ENCODE data around the gene MRAS. TPM values are rescaled to one million over a fixed set of nuclear protein-coding genes. Genes with fewer than 3 reads are reported as not detected.

MRAS gene
- 25.0 and 28.1 TPM in 2 replicates for polyA plus RNA-seq (2012; rRNA removed)
- polyA plus RNA-seq (2012; cell fraction: cytosol; rRNA removed) = 26.8 and 28.4 TPM in 2 replicates
- 25.7 and 27.4 TPM in 2 replicates for polyA plus RNA-seq (2012; cell fraction: nucleus; rRNA removed)

DNA sequence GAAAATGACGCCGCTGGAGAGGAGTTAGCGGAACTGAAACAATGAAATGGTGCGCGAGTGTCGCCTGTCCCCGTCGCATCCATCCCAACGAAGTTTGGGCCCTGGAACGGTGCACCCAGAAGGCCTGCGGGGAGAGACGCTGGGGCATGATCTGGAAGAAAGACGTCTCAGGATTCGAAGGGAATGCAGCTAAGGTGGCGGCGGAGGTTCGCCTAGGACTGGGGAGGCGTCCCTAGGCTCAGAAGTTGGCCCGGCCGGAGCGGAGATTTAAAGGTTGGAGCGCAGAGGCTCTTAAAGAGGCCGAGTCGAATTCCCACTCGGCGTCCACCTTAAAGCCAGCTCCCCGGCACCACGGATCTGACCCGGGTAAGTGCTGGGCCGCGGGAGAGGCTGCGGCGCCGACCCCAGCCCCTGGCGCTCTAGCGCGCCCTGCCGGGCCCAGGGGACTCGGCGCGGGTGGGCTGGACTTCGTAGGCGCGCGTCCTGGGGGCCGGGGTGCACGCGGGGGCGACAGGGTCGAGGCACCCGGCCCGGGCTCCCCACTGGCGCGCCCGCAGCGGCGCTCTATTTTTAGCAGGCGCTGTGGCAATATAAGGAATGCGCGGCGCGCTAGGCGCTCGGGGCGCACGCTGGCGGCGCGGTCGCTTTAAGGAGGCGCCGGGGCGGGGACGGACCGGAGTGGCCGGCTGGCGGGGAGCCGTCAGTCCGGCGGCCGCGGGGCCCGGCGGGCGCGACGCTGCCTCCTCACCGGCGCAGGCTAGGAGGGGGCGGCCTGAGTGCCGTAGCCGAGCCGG, at the start of gene MRAS:
MRAS (plus strand) TSS at position 620 of the 794 bp plus-strand sequence. CDS start 24,305 bp downstream, outside the sequence.
- H3K79me2 ChIP-seq (ENCODE audit: insufficient read depth) = peaks cover 3% of the 10 kb centered on the region; the same call in 1 of the 2 replicates
- peaks cover 11% of the 10 kb centered on the region for H3F3A ChIP-seq (replicated peaks; ENCODE audit: insufficient read depth)
- TF ChIP-seq RAD21 (IDR thresholded peaks at IDR 0.05; ENCODE audit: low read length) (peak; percentile 55), TEAD4 (IDR thresholded peaks at IDR 0.05; ENCODE audit: borderline replicate concordance, insufficient read depth) (0 out of 2 replicates have a peak, but pooled peaks have one; percentile 10), GATA2 (CRISPR knock-in tag; IDR thresholded peaks at IDR 0.05) (no peak), MEF2A (IDR thresholded peaks at IDR 0.05; ENCODE audit: borderline replicate concordance, low read depth) (peak; percentile 59; the same call in 1 of the 2 replicates), SMC3 (IDR thresholded peaks at IDR 0.05; ENCODE audit: low read depth, low read length) (peak; percentile 17; the same call in 1 of the 2 replicates), YY1 (IDR thresholded peaks at IDR 0.05; ENCODE audit: low read depth) (peak; percentile 27; the same call in 1 of the 2 replicates), NFIC (IDR thresholded peaks at IDR 0.05; ENCODE audit: borderline replicate concordance) (no peak), RFX5 (IDR thresholded peaks at IDR 0.05; ENCODE audit: low read length) (no peak), TAF1 (IDR thresholded peaks at IDR 0.05; ENCODE audit: borderline replicate concordance, low read depth, low read length) (peak; percentile 8; the same call in 1 of the 2 replicates), GABPA (IDR thresholded peaks at IDR 0.05; ENCODE audit: low read depth) (peak; percentile 42; the same call in 1 of the 2 replicates)
- TF ChIP-seq, protein P1, sequence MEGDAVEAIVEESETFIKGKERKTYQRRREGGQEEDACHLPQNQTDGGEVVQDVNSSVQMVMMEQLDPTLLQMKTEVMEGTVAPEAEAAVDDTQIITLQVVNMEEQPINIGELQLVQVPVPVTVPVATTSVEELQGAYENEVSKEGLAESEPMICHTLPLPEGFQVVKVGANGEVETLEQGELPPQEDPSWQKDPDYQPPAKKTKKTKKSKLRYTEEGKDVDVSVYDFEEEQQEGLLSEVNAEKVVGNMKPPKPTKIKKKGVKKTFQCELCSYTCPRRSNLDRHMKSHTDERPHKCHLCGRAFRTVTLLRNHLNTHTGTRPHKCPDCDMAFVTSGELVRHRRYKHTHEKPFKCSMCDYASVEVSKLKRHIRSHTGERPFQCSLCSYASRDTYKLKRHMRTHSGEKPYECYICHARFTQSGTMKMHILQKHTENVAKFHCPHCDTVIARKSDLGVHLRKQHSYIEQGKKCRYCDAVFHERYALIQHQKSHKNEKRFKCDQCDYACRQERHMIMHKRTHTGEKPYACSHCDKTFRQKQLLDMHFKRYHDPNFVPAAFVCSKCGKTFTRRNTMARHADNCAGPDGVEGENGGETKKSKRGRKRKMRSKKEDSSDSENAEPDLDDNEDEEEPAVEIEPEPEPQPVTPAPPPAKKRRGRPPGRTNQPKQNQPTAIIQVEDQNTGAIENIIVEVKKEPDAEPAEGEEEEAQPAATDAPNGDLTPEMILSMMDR (IDR thresholded peaks at IDR 0.05) = peak; percentile 56
- TF ChIP-seq, protein P2, sequence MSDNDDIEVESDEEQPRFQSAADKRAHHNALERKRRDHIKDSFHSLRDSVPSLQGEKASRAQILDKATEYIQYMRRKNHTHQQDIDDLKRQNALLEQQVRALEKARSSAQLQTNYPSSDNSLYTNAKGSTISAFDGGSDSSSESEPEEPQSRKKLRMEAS (IDR thresholded peaks at IDR 0.05; ENCODE audit: low read depth) = peak; percentile 49; the same call in 1 of the 2 replicates
- H3K4me2 ChIP-seq = peak within 1 kb of the TSS; percentile 93
- ChIA-PET POLR2A (interaction anchor here (0.8 to 1.0 kb wide), 4 partner anchors 16 to 222 kb away, joined by 3 to 4 read pairs (median 3); partner anchors contain the start of genes DBR1 and NME9), CTCF (interaction anchor here (0.7 to 2.1 kb wide), 15 partner anchors 9 to 553 kb away, joined by 3 to 27 read pairs (median 4); no protein-coding TSS in a partner anchor)
- H3K27ac ChIP-seq (ENCODE audit: low read depth in 2 of 2, low read length in 1 of 2) = peak within 1 kb of the TSS; percentile 66 to 67
- no peaks in the 10 kb centered on the region for H3K9me3 ChIP-seq
- WGBS (ENCODE audit: low lambda C conversion rate) = under 1% methylated on average over 33 of the region's 93 CpGs
- no peaks in the 10 kb centered on the region for H3K9me2 ChIP-seq
- no peaks in the 10 kb centered on the region for H4K20me1 ChIP-seq (ENCODE audit: insufficient read depth)
- H3K9ac ChIP-seq = peak within 1 kb of the TSS; percentile 85
- H3K27me3 ChIP-seq (ENCODE audit: insufficient read depth) = no peaks in the 10 kb centered on the region
- H3K4me3 ChIP-seq (ENCODE audit: low read depth in 2 of 2, low read length in 1 of 2) = peak within 1 kb of the TSS; percentile 68 to 92
- peak; percentile 91 for DNase-seq
- no peaks in the 10 kb centered on the region for H3K36me3 ChIP-seq (replicated peaks in 1 of 2; ENCODE audit: control insufficient read depth in 1 of 2, insufficient read depth in 2 of 2, low read length in 1 of 2)
- H3K4me1 ChIP-seq (ENCODE audit: control insufficient read depth in 1 of 2, insufficient read depth in 2 of 2, low read depth in 1 of 2, low read length in 1 of 2) = peaks cover 4 to 9% of the 10 kb centered on the region in 2 experiments; a peak in 1 of 4 replicates
- H2AFZ ChIP-seq (ENCODE audit: low read depth) = peak within 1 kb of the TSS; percentile 98

DNA sequence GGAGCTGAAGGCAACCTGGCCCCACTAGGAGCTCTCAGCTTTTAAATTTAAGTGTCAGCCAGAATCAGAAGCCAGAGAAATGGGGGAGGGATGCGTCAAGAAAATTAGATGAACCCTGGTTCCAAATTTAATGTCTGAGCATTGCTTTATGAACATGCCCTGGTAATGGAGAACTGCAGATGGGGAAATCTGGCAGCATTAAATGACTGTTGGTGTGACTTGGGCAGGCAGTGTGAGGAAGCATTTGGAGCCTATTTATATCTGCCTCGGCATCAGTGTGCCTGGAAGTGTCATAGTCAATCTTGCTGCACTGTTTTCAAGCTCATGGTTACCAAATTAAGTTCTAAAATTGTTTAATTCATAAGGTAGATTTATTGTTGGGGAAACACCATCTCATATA, 47.7 kb upstream of the MRAS start:
- POLR2A ChIA-PET = interaction anchor here (0.6 kb wide), 1 partner anchor 11 kb away, joined by 3 read pairs; no protein-coding TSS in a partner anchor

More for the DNA sequence above, 47.7 kb upstream of the MRAS start:
- H3K9me3 ChIP-seq = no peaks in the 10 kb centered on the region
- no peak overlapping the region for H3K9ac ChIP-seq
- H3K4me1 ChIP-seq (ENCODE audit: control insufficient read depth in 1 of 2, insufficient read depth in 2 of 2, low read depth in 1 of 2, low read length in 1 of 2) = no peaks in the 10 kb centered on the region; a peak in 1 of 4 replicates
- DNase-seq = peak; percentile 13
- H4K20me1 ChIP-seq (ENCODE audit: insufficient read depth) = no peaks in the 10 kb centered on the region
- no peak overlapping the region for H3K4me2 ChIP-seq
- H3K36me3 ChIP-seq (replicated peaks in 1 of 2; ENCODE audit: control insufficient read depth in 1 of 2, insufficient read depth in 2 of 2, low read length in 1 of 2) = peaks cover 8 to 25% of the 10 kb centered on the region in 2 experiments
- no peaks in the 10 kb centered on the region for H3F3A ChIP-seq (replicated peaks; ENCODE audit: insufficient read depth)
- CTCF ChIA-PET = no interaction called here
- H2AFZ ChIP-seq (ENCODE audit: low read depth) = no peak overlapping the region
- no peaks in the 10 kb centered on the region for H3K79me2 ChIP-seq (ENCODE audit: insufficient read depth)
- no peaks in the 10 kb centered on the region for H3K9me2 ChIP-seq
- no peak for TF ChIP-seq NRF1 (IDR thresholded peaks at IDR 0.05; ENCODE audit: low read depth, low read length)
- TF ChIP-seq FOSL2 (IDR thresholded peaks at IDR 0.05; ENCODE audit: borderline replicate concordance, low read depth) = no peak
- TF ChIP-seq GATA2 (CRISPR knock-in tag; IDR thresholded peaks at IDR 0.05) = no peak
- TF ChIP-seq GABPA (IDR thresholded peaks at IDR 0.05; ENCODE audit: low read depth) = no peak
- no peak for TF ChIP-seq RFX5 (IDR thresholded peaks at IDR 0.05; ENCODE audit: low read length)
- no peak for TF ChIP-seq YY1 (IDR thresholded peaks at IDR 0.05; ENCODE audit: low read depth)
- no peak for TF ChIP-seq FOXM1 (IDR thresholded peaks at IDR 0.05; ENCODE audit: low read depth)
- TF ChIP-seq TAF1 (IDR thresholded peaks at IDR 0.05; ENCODE audit: borderline replicate concordance, low read depth, low read length) = no peak
- TF ChIP-seq POLR2AphosphoS5 (IDR thresholded peaks at IDR 0.05; ENCODE audit: low read depth, low read length) = no peak
- no peak for TF ChIP-seq JUND (IDR thresholded peaks at IDR 0.05)
- TF ChIP-seq, protein P1 (IDR thresholded peaks at IDR 0.05) = no peak
- TF ChIP-seq, protein P3, sequence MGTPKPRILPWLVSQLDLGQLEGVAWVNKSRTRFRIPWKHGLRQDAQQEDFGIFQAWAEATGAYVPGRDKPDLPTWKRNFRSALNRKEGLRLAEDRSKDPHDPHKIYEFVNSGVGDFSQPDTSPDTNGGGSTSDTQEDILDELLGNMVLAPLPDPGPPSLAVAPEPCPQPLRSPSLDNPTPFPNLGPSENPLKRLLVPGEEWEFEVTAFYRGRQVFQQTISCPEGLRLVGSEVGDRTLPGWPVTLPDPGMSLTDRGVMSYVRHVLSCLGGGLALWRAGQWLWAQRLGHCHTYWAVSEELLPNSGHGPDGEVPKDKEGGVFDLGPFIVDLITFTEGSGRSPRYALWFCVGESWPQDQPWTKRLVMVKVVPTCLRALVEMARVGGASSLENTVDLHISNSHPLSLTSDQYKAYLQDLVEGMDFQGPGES (IDR thresholded peaks at IDR 0.05; ENCODE audit: low read depth, low read length) = no peak
- H3K27me3 ChIP-seq (ENCODE audit: insufficient read depth) = no peaks in the 10 kb centered on the region
- 72% methylated on average over 2 of the region's 2 CpGs for WGBS (ENCODE audit: low lambda C conversion rate)
- no peak overlapping the region for H3K27ac ChIP-seq (ENCODE audit: low read depth in 2 of 2, low read length in 1 of 2)
- no peak overlapping the region for H3K4me3 ChIP-seq (ENCODE audit: low read depth in 2 of 2, low read length in 1 of 2)

All from SK-N-SH (cell line).